Spleen (tissue), 7 donors: ENCODE data around the gene PLXNA2.

Experiments
- CTCF ChIP-seq, 11 experiments: fragments of 200-600 bp in 7 of 11; fragments of 450-650 bp in 4 of 11; sonication (generic) in 4 of 11; IDR thresholded peaks in 8 of 11; conservative IDR thresholded peaks in 3 of 11; 1 replicate in 7 of 11; 2 replicates in 4 of 11; pipeline versions ENCODE4 v1.4.0 to v1.8.0; 2016 to 2021; ENCODE audit warnings: antibody characterized with exemption in 11 of 11, inconsistent platforms in 4 of 11, mild to moderate bottlenecking in 1 of 11
- POLR2A ChIP-seq, 3 donors: fragments of 450-650 bp; IDR thresholded peaks; one replicate each; pipeline ENCODE4 v1.5.1; 2017; ENCODE audit warnings: antibody characterized with exemption in 3 of 3, mild to moderate bottlenecking in 1 of 3
- POLR2AphosphoS5 ChIP-seq, 3 donors: sonication (generic); formaldehyde crosslinking; IDR thresholded peaks; one replicate each; pipeline ENCODE4 v1.5.1; 2017; ENCODE audit warnings: antibody characterized with exemption in 3 of 3
- donor health status: DM: no; HTN: no; CAD: no; lungs with moderate emphysema.
- donor health status: DM: no; HTN: no; CAD: no.
- donor health status: DM: no; HTN: no; CAD: no.

GRCh38 chr1:208085655-208086515 is 158.3 kb downstream of the PLXNA2 start:
- no peak for TF ChIP-seq CTCF (IDR thresholded peaks at IDR 0.05 in 8 of 11, conservative IDR thresholded peaks at IDR 0.05 in 3 of 11)
- TF ChIP-seq POLR2AphosphoS5 (IDR thresholded peaks at IDR 0.05) = no peak
- TF ChIP-seq POLR2A (IDR thresholded peaks at IDR 0.05) = no peak
